Mesothelial cell of epicardium (in vitro differentiated cells): ENCODE measurements around the gene EWSR1. TPM values are rescaled to one million over a fixed set of nuclear protein-coding genes. Genes with fewer than 3 reads are reported as not detected.

ENCODE experiments used
- DNase-seq, 2 experiments: peaks; one replicate each; pipeline ENCODE4 v3.0.0; 2021; ENCODE audit warnings: low spot score in 2 of 2; ENCODE audit not compliant: unreplicated experiment in 2 of 2
- H3K27ac Mint-ChIP-seq: 2 replicates; pipeline ENCODE4 v1.8.0; 2021; ENCODE audit warnings: mixed read lengths
- H3K27me3 Mint-ChIP-seq: 2 replicates; pipeline ENCODE4 v1.8.0; 2021; ENCODE audit warnings: low read depth, mixed read lengths
- H3K36me3 Mint-ChIP-seq: 2 replicates; pipeline ENCODE4 v1.8.0; 2021; ENCODE audit warnings: mixed read lengths
- H3K4me1 Mint-ChIP-seq: 2 replicates; pipeline ENCODE4 v1.8.0; 2021; ENCODE audit warnings: mixed read lengths
- H3K4me3 Mint-ChIP-seq: 2 replicates; pipeline ENCODE4 v1.8.0; 2021; ENCODE audit warnings: mild to moderate bottlenecking, moderate library complexity, mixed read lengths
- H3K9me3 Mint-ChIP-seq: 2 replicates; pipeline ENCODE4 v1.8.0; 2021; ENCODE audit warnings: mixed read lengths
- total RNA-seq: library from RNA; stranded (reverse); gene quantifications from 3 replicates; pipeline ENCODE4 v1.2.1, GENCODE V29; 2021
- TF ChIP-seq, protein P1 (sequence below): fragments of 200-600 bp; sonication (generic); IDR thresholded peaks from one replicate; pipeline ENCODE4 v1.5.0; 2021; ENCODE audit warnings: antibody characterized with exemption; ENCODE audit not compliant: unreplicated experiment

EWSR1 gene
- total RNA-seq, 1 donor from 2014 or later, result 381 TPM

- TF ChIP-seq, protein P1, sequence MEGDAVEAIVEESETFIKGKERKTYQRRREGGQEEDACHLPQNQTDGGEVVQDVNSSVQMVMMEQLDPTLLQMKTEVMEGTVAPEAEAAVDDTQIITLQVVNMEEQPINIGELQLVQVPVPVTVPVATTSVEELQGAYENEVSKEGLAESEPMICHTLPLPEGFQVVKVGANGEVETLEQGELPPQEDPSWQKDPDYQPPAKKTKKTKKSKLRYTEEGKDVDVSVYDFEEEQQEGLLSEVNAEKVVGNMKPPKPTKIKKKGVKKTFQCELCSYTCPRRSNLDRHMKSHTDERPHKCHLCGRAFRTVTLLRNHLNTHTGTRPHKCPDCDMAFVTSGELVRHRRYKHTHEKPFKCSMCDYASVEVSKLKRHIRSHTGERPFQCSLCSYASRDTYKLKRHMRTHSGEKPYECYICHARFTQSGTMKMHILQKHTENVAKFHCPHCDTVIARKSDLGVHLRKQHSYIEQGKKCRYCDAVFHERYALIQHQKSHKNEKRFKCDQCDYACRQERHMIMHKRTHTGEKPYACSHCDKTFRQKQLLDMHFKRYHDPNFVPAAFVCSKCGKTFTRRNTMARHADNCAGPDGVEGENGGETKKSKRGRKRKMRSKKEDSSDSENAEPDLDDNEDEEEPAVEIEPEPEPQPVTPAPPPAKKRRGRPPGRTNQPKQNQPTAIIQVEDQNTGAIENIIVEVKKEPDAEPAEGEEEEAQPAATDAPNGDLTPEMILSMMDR, result no peak
- peaks cover 16% of the 10 kb centered on the region for H3K36me3 Mint-ChIP-seq
- H3K9me3 Mint-ChIP-seq, result no peaks in the 10 kb centered on the region
- no peak for DNase-seq
- H3K4me1 Mint-ChIP-seq, result peaks cover 6% of the 10 kb centered on the region
- H3K27me3 Mint-ChIP-seq, result no peaks in the 10 kb centered on the region
- no peak overlapping the region for H3K27ac Mint-ChIP-seq
- no peak overlapping the region for H3K4me3 Mint-ChIP-seq
Measured at GRCh38 chr22:29302681-29303465, 34.8 kb downstream of the EWSR1 start.

DNA sequence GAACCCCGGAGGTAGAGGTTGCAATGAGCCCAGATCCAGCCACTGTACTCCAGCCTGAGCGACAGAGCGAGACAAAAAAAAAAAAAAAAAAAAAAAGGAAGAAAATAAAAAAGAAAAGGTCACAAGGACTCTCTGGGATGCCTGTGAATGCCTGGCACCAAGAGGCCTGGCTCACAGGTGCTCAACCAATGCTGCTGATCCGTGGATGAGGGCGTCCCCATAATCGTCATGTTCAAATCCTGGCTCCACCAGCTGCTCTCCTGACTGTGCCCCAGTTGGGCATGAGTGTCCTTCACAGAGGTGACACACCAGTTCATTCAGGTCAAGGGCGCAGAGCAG lies 37.7 kb downstream of the EWSR1 start:
- no peaks in the 10 kb centered on the region for H3K9me3 Mint-ChIP-seq
- peak overlapping the region; percentile 79 for H3K4me3 Mint-ChIP-seq
- H3K36me3 Mint-ChIP-seq, result no peaks in the 10 kb centered on the region
- TF ChIP-seq, protein P1, result no peak
- H3K27ac Mint-ChIP-seq, result peak overlapping the region; percentile 85
- no peak for DNase-seq
- H3K27me3 Mint-ChIP-seq, result no peaks in the 10 kb centered on the region
- peaks cover 7% of the 10 kb centered on the region for H3K4me1 Mint-ChIP-seq

DNA sequence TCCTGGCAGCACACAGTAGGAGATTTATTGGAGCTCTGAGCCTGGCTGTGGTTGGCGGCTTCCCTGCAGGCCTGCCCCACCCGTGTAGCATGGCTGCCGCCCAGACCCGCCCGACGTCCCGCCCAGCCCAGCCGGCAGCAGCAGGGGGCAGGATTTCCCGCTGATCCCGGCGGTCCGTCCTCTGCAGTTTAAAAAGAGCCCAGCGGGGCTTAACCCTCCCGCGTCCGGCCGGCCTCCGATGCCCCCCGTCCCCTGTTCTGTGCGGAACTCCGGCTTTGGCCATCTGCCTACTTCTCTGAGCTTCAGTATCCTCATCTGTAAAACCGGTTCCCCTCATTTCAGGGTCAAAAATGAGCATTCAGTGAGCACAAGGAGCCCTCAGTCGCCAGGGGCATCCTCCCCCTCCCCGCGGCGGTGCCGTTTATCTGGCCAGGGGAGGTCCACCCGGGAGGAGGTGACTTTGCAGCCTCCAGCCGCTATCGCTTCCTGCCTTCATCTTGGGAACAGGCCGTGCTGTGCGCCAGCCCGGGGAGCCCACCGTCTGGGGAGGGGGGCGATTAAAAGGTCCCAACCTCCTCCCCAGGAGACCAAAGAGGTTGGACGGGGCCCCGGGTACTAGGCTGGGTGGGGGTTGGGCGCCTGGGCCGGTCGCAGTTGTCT lies 38.2 kb downstream of the EWSR1 start, which contains the start of gene GAS2L1:
Gene GAS2L1, plus strand, starts transcription at position 476 of the 660 bp plus-strand sequence. CDS start 1,456 bp downstream, outside the sequence.
- DNase-seq, result peak in 1 of 2 experiments; percentile 80
- no peaks in the 10 kb centered on the region for H3K36me3 Mint-ChIP-seq
- H3K27ac Mint-ChIP-seq, result peak within 1 kb of the TSS; percentile 86
- TF ChIP-seq, protein P1, result no peak
- H3K9me3 Mint-ChIP-seq, result no peaks in the 10 kb centered on the region
- peaks cover 9% of the 10 kb centered on the region for H3K4me1 Mint-ChIP-seq
- H3K27me3 Mint-ChIP-seq, result no peaks in the 10 kb centered on the region
- H3K4me3 Mint-ChIP-seq, result peak within 1 kb of the TSS; percentile 81

DNA sequence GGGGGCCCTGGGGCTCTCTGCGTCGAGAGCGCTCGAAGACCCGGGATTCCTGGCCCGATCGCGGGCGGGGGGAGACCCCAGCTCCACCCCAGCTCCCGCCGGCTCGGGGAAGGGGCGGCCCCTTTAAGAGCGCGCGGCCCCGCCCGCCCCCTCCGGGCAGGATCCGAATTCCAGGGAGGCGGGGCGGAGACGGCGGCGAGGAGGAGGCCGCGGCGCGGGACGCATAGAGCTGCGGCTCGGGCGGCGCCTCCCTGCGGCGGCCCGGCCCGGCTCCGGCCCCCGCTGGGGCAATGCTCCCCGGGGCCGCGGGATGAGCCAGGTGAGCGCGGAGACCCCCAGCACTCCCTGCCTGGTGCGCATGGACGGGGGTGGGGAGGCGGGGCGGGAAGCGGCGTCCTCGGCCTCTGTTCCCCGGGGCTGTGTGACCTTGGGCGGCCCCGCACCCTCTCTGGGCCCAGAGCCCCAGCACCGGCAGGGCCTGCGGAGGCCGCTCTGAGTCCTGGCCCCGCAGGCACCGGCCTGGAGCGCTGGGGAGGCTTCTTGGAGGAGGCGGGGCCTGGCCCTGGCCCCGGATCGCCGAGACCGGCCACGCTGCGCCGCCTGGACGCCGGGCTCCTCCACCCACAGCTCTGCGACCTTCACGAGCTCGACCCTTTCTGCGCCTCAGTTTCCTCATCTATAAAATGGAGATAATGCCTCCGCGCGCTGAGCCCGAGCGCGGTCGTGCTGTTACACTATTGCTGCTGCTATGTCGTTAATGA lies 38.9 kb downstream of the EWSR1 start:
- Mint-ChIP-seq H3K27me3 (no peaks in the 10 kb centered on the region), H3K27ac (peak overlapping the region; percentile 86), H3K9me3 (no peaks in the 10 kb centered on the region), H3K36me3 (no peaks in the 10 kb centered on the region), H3K4me3 (peak overlapping the region; percentile 81), H3K4me1 (peaks cover 9% of the 10 kb centered on the region)
- DNase-seq, result peak; percentile 84 to 89
- TF ChIP-seq, protein P1, result no peak

DNA sequence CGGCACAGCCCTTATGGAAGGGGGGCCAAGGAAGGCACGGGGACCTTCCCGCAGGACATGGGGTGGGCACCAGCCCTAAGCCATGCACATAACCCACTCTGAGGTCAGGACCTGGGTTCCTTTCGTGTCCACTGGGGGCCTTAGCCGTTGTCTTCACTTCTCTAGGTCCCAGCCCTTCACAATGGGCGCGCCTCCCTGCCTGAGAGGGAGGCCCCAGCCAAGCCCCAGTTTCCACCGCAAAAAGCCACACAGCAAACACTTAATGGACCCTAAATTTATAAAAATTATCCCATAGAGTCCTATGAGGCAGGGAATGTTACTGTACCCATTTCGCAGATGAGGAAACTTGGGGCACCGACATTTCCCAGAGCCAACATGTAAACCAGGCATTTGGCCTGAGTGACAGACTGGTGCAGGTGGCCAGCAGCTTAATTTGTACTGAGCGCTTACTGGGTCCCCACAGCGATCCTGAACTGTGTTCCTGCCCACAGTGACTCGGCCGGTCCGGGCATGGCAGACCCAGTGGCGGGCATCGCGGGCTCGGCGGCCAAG lies 39.6 kb downstream of the EWSR1 start:
- Mint-ChIP-seq H3K27ac (peak overlapping the region; percentile 79), H3K4me3 (peak overlapping the region; percentile 81), H3K4me1 (peaks cover 9% of the 10 kb centered on the region), H3K9me3 (no peaks in the 10 kb centered on the region), H3K27me3 (peaks cover 4% of the 10 kb centered on the region), H3K36me3 (peaks cover 3% of the 10 kb centered on the region)
- peak in 1 of 2 experiments; percentile 36 for DNase-seq
- TF ChIP-seq, protein P1, result no peak
